IPS-20b (cell line): ENCODE data around the gene NMRK2.

Source experiments
- H3K27ac ChIP-seq: one replicate; pipeline ENCODE4 v1.5.1; 2013; ENCODE audit warnings: low read length
- H3K27me3 ChIP-seq: 2 replicates; pipeline ENCODE4 v1.6.1; 2013; ENCODE audit warnings: mild to moderate bottlenecking, low read length, inconsistent platforms; ENCODE audit not compliant: insufficient read depth
- H3K36me3 ChIP-seq: 2 replicates; pipeline ENCODE4 v1.6.1; 2013; ENCODE audit warnings: low read depth, mild to moderate bottlenecking, inconsistent platforms, low read length, moderate library complexity; ENCODE audit not compliant: insufficient read depth
- H3K4me1 ChIP-seq: 2 replicates; pipeline ENCODE4 v1.6.1; 2013; ENCODE audit warnings: mild to moderate bottlenecking, control low read depth, inconsistent platforms, low read length, moderate library complexity; ENCODE audit not compliant: insufficient read depth
- H3K4me3 ChIP-seq: 2 replicates; pipeline ENCODE4 v1.5.1; 2013; ENCODE audit warnings: mild to moderate bottlenecking, low read length, inconsistent platforms
- H3K9ac ChIP-seq: 2 replicates; pipeline ENCODE4 v1.6.1; 2013; ENCODE audit warnings: low read depth, mild to moderate bottlenecking, inconsistent platforms, low read length, moderate library complexity
- H3K9me3 ChIP-seq: 2 replicates; pipeline ENCODE4 v1.6.1; 2013; ENCODE audit warnings: mild to moderate bottlenecking, low read depth, low read length, inconsistent platforms; ENCODE audit not compliant: insufficient read depth

Gene NMRK2

GRCh38 chr19:3969435-3970312 lies 36.8 kb downstream of the NMRK2 start:
- H3K4me1 ChIP-seq, result peaks cover 12% of the 10 kb centered on the region; the same call in 1 of the 2 replicates
- peak overlapping the region; percentile 97 for H3K9ac ChIP-seq
- H3K36me3 ChIP-seq, result peaks cover 48% of the 10 kb centered on the region
- peak overlapping the region; percentile 94 for H3K4me3 ChIP-seq
- H3K27ac ChIP-seq, result peak overlapping the region; percentile 68
- H3K9me3 ChIP-seq, result no peaks in the 10 kb centered on the region
- H3K27me3 ChIP-seq, result no peaks in the 10 kb centered on the region

- H3K27ac ChIP-seq, result peak overlapping the region; percentile 68
Measured at GRCh38 chr19:3970313-3970807, 37.5 kb downstream of the NMRK2 start.

GRCh38 chr19:3970808-3971598 lies 38.1 kb downstream of the NMRK2 start, which contains the start of gene DAPK3:
DAPK3 (minus strand) TSS chr19:3971099; CDS start chr19:3969735, 1,364 bp downstream.
- peak within 1 kb of the TSS; percentile 97 for H3K9ac ChIP-seq
- H3K9me3 ChIP-seq, result no peaks in the 10 kb centered on the region
- H3K27ac ChIP-seq, result peak within 1 kb of the TSS; percentile 68
- H3K36me3 ChIP-seq, result peaks cover 46% of the 10 kb centered on the region
- H3K4me3 ChIP-seq, result peak within 1 kb of the TSS; percentile 94
- no peaks in the 10 kb centered on the region for H3K27me3 ChIP-seq
- H3K4me1 ChIP-seq, result peaks cover 12% of the 10 kb centered on the region; the same call in 1 of the 2 replicates

More at GRCh38 chr19:3970313-3970807, 37.5 kb downstream of the NMRK2 start:
- no peaks in the 10 kb centered on the region for H3K9me3 ChIP-seq
- H3K4me3 ChIP-seq, result peak overlapping the region; percentile 94
- H3K36me3 ChIP-seq, result peaks cover 46% of the 10 kb centered on the region
- peak overlapping the region; percentile 97 for H3K9ac ChIP-seq
- no peaks in the 10 kb centered on the region for H3K27me3 ChIP-seq
- H3K4me1 ChIP-seq, result peaks cover 12% of the 10 kb centered on the region; the same call in 1 of the 2 replicates

DNA sequence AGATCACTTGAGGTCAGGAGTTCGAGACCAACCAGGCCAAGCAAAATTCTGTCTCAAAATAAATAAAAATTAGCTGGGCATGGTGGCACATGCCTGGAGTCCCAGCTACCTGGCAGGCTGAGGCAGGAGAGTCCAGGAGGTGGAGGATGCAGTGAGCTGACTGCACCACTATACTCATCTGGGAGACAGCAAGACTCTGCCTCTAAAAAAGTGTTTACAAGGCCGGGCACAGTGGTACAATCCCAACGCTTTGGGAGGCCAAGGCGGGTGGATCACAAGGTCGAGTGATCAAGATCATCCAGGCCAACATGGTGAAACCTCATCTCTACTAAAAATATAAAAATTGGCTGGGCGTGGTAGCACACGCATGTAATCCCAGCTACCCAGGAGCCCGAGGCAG lies 42.3 kb downstream of the NMRK2 start:
- H3K27ac ChIP-seq, result no peak overlapping the region
- H3K9ac ChIP-seq, result no peak overlapping the region
- no peaks in the 10 kb centered on the region for H3K9me3 ChIP-seq
- H3K36me3 ChIP-seq, result peaks cover 57% of the 10 kb centered on the region
- H3K4me1 ChIP-seq, result no peaks in the 10 kb centered on the region
- no peaks in the 10 kb centered on the region for H3K27me3 ChIP-seq
- H3K4me3 ChIP-seq, result no peak overlapping the region

DNA sequence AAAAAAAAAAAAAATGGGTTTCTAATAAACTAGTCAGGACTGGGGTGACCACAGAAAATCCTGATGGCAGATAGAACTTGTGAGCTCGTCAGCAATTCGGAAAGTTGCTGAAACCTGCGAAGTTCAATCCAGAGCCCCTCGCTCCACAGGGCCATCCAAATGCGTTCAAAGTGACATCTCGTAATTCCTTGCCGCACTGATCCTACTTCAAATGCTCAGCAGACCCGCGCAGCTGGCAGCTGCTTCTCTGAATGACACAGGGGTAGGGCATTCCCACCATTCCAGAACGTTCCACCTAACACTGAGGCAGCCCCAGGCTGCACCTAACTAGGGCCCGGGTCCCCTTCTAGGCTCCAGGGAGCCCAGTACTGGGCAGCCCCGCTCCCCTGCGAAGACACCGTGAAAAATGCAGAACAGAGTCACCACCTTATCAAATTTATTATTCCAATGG lies 42.8 kb downstream of the NMRK2 start:
- Histone ChIP-seq H3K9me3 (no peaks in the 10 kb centered on the region), H3K27ac (no peak overlapping the region), H3K4me1 (no peaks in the 10 kb centered on the region), H3K27me3 (no peaks in the 10 kb centered on the region), H3K36me3 (peaks cover 62% of the 10 kb centered on the region), H3K9ac (no peak overlapping the region), H3K4me3 (no peak overlapping the region)

GRCh38 chr19:3976495-3977241 lies 43.8 kb downstream of the NMRK2 start:
- H3K9me3 ChIP-seq, result no peaks in the 10 kb centered on the region
- H3K9ac ChIP-seq, result no peak overlapping the region
- no peaks in the 10 kb centered on the region for H3K27me3 ChIP-seq
- peaks cover 72% of the 10 kb centered on the region for H3K36me3 ChIP-seq
- H3K27ac ChIP-seq, result no peak overlapping the region
- H3K4me3 ChIP-seq, result no peak overlapping the region
- H3K4me1 ChIP-seq, result no peaks in the 10 kb centered on the region

DNA sequence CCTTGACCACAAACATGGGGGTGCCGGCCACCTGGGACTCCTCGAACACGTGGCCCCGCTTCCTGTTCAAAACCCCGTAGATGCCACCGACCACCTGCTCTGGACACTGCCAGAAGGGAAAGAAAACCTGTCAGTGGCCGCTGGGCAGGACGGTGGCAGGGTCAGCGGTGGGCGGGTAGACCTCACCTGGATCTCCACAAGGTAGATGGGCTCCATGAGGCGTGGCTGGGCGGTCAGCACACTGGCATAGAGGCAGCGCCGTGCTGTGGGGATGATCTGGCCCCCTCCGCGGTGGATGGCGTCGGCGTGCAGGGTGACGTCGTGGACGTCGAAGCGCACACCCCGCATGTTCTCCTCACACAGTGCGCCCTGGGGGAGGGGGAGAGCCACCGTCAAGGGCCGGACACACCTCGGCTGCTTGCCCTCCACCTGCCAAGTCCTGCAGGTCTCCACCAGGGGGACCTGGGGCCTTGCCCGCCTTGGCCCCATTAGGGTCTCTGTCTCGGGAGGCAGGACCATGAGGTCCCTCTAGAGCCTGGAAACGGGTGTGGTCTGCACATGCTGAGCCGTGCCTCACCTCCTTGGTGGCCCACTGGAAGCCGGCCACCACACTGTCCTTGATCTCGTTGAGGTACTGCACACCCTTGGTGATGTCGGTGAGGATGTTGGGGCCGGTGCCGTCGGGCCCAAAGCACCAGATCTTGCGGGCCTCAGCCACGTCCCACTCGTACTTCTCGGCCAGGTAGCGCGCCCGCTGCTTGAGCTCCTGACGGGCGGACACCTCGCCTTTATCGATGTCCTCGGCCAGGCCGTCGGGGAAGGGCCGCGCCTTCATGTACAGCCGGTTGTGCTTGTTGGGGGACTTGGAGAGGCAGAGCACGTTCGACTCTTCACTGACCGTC lies 44.6 kb downstream of the NMRK2 start:
- Histone ChIP-seq H3K4me1 (no peaks in the 10 kb centered on the region), H3K9me3 (no peaks in the 10 kb centered on the region), H3K9ac (no peak overlapping the region), H3K27ac (no peak overlapping the region), H3K36me3 (peaks cover 79% of the 10 kb centered on the region), H3K27me3 (no peaks in the 10 kb centered on the region), H3K4me3 (no peak overlapping the region)

GRCh38 chr19:3978145-3978544 lies 45.3 kb downstream of the NMRK2 start:
- Histone ChIP-seq H3K4me3 (no peak overlapping the region), H3K9ac (no peak overlapping the region), H3K27ac (no peak overlapping the region), H3K4me1 (no peaks in the 10 kb centered on the region; the same call in 1 of the 2 replicates), H3K9me3 (no peaks in the 10 kb centered on the region), H3K36me3 (peaks cover 83% of the 10 kb centered on the region), H3K27me3 (no peaks in the 10 kb centered on the region)

DNA sequence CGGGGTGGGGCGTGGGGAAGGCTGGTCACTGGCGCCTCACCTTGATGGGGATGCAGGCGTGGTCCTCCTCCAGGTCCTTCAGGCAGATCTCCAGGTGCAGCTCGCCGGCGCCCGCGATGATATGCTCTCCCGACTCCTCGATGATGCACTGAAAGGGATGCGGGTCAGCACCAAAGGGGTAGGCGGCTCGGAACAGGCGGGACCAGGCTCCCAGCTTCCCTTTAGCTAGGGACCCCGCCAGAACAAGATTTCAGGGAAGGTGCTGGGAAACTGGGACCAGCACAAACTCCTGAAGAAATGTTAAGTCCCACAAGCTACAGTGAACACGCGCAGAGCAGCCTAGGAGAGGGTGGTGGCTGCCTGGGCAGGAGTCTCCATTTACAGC lies 46.4 kb downstream of the NMRK2 start:
- H3K9me3 ChIP-seq, result no peaks in the 10 kb centered on the region
- H3K4me3 ChIP-seq, result no peak overlapping the region
- peaks cover 5% of the 10 kb centered on the region; the same call in 1 of the 2 replicates for H3K4me1 ChIP-seq
- no peaks in the 10 kb centered on the region for H3K27me3 ChIP-seq
- peaks cover 95% of the 10 kb centered on the region for H3K36me3 ChIP-seq
- no peak overlapping the region for H3K27ac ChIP-seq
- H3K9ac ChIP-seq, result no peak overlapping the region

- Histone ChIP-seq H3K4me3 (no peak overlapping the region), H3K27me3 (no peaks in the 10 kb centered on the region), H3K9me3 (no peaks in the 10 kb centered on the region), H3K4me1 (peaks cover 5% of the 10 kb centered on the region; the same call in 1 of the 2 replicates), H3K36me3 (peaks cover 100% of the 10 kb centered on the region), H3K9ac (no peak overlapping the region), H3K27ac (no peak overlapping the region)
Measured at GRCh38 chr19:3979674-3980352, 46.9 kb downstream of the NMRK2 start.
